ENCODE measurements around the gene ADGRG3. TPM values are rescaled to one million over a fixed set of nuclear protein-coding genes. Genes with fewer than 3 reads are reported as not detected.
A peak's percentile ranks its signal among the peaks of the same experiment; 100 is the strongest.

The ADGRG3 gene
- total RNA-seq, 1 donor from 2014 or later = 0.36 TPM

DNA sequence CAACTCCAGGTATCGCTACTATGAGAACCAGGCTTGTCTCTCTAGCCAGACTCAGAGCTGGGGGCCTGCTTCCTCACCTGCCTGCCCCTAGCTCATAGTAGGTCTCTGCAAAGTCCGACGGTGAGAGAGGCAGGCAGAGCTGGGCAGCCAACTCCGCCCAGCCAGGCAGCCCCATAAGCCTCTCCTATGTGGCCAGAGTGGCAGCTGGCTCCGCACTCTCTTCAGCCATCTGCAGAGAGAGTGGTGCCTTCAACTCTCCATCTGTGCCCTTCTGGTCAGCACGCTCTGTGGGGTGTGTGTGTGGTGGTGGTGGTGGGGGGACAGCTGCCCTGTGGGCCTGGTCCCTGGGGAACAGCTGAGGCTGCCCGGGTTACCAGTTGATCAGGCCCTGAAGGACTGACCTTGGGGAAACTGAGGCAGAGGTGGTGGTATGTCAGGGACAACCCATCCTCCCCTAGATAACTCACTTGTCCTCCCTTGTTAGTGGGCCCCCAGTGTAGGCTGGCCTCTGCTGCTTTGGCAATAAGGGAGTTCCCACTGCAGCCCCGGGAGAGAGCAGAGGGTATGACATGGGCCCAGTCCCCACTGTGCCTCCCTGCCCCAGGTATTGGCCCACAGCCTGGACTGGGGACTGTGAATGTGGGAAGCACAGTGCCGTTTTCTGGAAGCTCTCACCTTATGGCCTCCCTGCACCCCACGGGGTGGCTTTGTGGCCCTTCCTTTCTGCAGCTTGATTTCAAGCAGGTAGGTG lies 41.5 kb upstream of the ADGRG3 start:
- Histone ChIP-seq H3K27ac (replicated peaks) (peak overlapping the region; percentile 93), H3K9me3 (replicated peaks) (no peaks in the 10 kb centered on the region), H3K27me3 (ENCODE audit: low read depth) (peaks cover 15% of the 10 kb centered on the region), H3K4me1 (peaks cover 49% of the 10 kb centered on the region), H3K36me3 (no peaks in the 10 kb centered on the region), H3K4me3 (no peak overlapping the region)
- intact Hi-C loops (cut with micrococcal nuclease) = no loop called here
- no peak for TF ChIP-seq CTCF (IDR thresholded peaks at IDR 0.05; ENCODE audit: borderline replicate concordance)
- DNase-seq = no peak

- peak; percentile 29 for TF ChIP-seq CTCF (IDR thresholded peaks at IDR 0.05; ENCODE audit: borderline replicate concordance)
- peaks cover 15% of the 10 kb centered on the region for H3K27me3 ChIP-seq (ENCODE audit: low read depth)
- peaks cover 56% of the 10 kb centered on the region for H3K4me1 ChIP-seq
- no peak for DNase-seq
- intact Hi-C loops (cut with micrococcal nuclease) = no loop called here
- peak overlapping the region; percentile 70 for H3K4me3 ChIP-seq
- no peaks in the 10 kb centered on the region for H3K36me3 ChIP-seq
- H3K27ac ChIP-seq (replicated peaks) = peak overlapping the region; percentile 93
- no peaks in the 10 kb centered on the region for H3K9me3 ChIP-seq (replicated peaks)
These were observed 40.8 kb upstream of the ADGRG3 start for GRCh38 chr16:57627184-57627871.

DNA sequence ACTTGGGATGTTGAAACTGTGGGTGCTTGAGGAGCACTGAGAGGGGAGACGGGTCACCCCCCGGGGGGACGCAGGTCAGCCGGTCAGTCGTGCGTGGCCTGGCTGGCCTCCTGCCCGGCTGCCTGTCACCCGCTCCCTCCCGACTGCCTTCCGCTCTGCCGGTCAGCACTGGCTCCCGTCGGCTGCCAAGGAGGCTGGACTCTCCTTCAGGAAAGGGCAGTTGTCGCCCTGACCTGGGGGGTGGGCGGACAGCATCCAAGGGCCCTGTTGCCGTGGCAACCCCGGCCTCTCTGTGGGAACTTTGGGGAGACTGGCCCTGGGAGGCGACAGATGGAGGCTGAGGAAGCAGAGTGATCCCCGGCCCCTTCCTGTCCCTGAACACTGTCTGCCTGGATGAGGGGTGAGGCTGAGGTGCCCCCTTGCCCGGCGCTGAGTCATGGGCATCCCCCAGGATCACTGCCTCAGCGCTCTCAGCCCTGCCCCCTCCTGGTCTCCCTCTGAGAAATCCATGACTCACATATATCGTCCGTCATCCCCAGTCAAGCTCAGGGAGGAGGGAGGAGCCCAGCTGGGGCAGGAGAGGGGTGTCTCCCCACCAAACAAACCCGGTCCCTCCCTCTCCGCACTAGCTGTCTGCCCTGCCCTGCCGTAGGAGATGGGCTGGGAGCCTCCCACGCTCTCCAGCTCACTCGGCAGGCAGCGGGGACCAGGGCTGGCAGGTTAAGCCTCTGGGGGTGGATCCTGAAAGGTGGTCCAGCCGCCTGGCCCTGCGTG lies 39.9 kb upstream of the ADGRG3 start, which contains the start of gene ADGRG1:
Gene ADGRG1 (plus strand): TSS at position 623 of the 774 bp plus-strand sequence. CDS start 21,658 bp downstream, outside the sequence.
- Histone ChIP-seq H3K4me1 (peaks cover 56% of the 10 kb centered on the region), H3K36me3 (no peaks in the 10 kb centered on the region), H3K4me3 (peak within 1 kb of the TSS; percentile 70), H3K27ac (replicated peaks) (peak within 1 kb of the TSS; percentile 93), H3K27me3 (ENCODE audit: low read depth) (peaks cover 15% of the 10 kb centered on the region), H3K9me3 (replicated peaks) (no peaks in the 10 kb centered on the region)
- intact Hi-C loops (cut with micrococcal nuclease) = no loop called here
- peak; percentile 64 for DNase-seq
- TF ChIP-seq CTCF (IDR thresholded peaks at IDR 0.05; ENCODE audit: borderline replicate concordance) = peak; percentile 18

DNA sequence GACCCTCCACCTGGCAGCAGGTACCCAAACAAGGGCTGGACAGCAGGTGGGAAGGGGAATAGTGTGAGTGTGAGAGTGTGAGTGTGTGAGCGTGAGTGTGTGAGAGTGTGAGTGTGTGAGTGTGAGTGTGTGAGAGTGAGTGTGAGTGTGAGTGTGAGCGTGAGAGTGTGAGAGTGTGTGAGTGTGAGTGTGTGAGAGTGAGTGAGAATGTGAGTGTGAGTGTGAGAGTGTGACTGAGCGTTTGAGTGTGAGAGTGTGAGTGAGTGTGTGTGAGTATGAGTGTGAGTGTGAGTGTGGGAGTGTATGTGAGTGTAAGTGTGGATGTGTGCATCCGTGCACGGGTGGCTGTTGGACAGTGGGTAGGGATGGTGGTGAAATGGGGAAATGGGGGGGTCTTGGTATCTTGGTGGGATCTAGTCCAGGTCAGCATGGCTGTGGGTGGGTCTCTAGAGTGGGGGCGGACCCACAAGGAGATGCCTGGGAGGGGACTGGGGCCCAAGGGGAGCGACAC lies 39.3 kb upstream of the ADGRG3 start:
- Histone ChIP-seq H3K27ac (replicated peaks) (peak overlapping the region; percentile 93), H3K4me3 (peak overlapping the region; percentile 70), H3K27me3 (ENCODE audit: low read depth) (peaks cover 15% of the 10 kb centered on the region), H3K4me1 (peaks cover 62% of the 10 kb centered on the region), H3K9me3 (replicated peaks) (no peaks in the 10 kb centered on the region), H3K36me3 (no peaks in the 10 kb centered on the region)
- intact Hi-C loops (cut with micrococcal nuclease) = no loop called here
- TF ChIP-seq CTCF (IDR thresholded peaks at IDR 0.05; ENCODE audit: borderline replicate concordance) = no peak
- no peak for DNase-seq

Data from left ventricle myocardium inferior (tissue), 1 donor.